ENCODE measurements around the gene FAM162A.

DNA sequence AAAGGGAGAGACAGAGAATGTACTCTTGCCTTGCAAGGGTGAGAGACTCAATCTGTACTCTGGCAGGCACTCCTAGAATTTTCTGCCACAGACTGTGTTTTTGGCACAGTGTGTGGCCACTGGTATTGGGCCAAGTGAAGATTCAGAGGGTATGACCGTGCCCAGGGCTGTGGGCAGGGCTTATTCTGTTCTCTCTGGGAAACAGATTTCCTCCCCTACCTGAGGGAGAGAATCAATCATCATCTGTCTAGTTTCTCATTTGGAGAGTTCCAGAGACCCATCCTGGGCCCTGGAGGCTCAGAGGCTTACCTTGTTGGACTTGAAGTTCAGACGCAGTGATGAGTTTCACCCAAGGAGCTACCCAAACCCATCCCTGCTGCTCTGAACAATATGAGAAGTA, 30.8 kb upstream of the FAM162A start:
- TF ChIP-seq, protein P1, sequence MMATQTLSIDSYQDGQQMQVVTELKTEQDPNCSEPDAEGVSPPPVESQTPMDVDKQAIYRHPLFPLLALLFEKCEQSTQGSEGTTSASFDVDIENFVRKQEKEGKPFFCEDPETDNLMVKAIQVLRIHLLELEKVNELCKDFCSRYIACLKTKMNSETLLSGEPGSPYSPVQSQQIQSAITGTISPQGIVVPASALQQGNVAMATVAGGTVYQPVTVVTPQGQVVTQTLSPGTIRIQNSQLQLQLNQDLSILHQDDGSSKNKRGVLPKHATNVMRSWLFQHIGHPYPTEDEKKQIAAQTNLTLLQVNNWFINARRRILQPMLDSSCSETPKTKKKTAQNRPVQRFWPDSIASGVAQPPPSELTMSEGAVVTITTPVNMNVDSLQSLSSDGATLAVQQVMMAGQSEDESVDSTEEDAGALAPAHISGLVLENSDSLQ (IDR thresholded peaks at IDR 0.05), result no peak
- TF ChIP-seq SUZ12 (IDR thresholded peaks at IDR 0.05) (no peak), BHLHE40 (IDR thresholded peaks at IDR 0.05; ENCODE audit: borderline replicate concordance) (no peak), NFRKB (IDR thresholded peaks at IDR 0.05) (no peak), SP1 (IDR thresholded peaks at IDR 0.05) (no peak), ELF4 (IDR thresholded peaks at IDR 0.05) (no peak), ZNF384 (IDR thresholded peaks at IDR 0.05) (no peak), LEF1 (IDR thresholded peaks at IDR 0.05; ENCODE audit: borderline replicate concordance) (no peak), TARDBP (IDR thresholded peaks at IDR 0.05) (no peak)

All from HEK293T (cell line).